ENCODE measurements around the gene ECEL1.

The ECEL1 gene

DNA sequence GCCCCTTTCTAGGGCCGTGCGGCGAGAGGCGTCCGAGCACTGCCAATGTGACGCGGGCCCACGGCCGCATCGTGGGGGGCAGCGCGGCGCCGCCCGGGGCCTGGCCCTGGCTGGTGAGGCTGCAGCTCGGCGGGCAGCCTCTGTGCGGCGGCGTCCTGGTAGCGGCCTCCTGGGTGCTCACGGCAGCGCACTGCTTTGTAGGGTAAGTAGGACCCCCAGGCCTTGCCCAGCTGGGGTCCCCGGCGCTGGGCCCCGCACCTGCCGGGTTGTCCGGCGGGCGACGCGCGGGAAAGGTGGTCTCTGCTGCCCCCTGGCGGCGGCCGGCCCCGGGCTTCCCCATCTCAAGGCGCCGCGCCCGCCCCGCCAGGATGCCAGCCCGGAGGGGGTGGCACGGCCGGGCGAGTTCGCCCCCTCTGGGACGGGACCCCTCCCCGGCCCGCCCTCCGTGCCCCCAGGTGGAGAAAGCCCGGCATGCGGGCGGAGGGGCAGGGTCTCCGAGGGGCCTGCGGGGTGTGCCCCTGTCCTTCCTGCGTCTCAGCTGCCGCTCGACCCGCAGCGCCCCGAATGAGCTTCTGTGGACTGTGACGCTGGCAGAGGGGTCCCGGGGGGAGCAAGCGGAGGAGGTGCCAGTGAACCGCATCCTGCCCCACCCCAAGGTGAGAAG, 34.5 kb upstream of the ECEL1 start:
- DNase-seq (ENCODE audit: low read depth in 2 of 2) = peak; percentile 26 to 35
- peak overlapping the region in 1 of 2 donors; percentile 5 for H3K4me3 ChIP-seq (replicated peaks in 1 of 2; ENCODE audit: low read depth in 2 of 2, low read length in 2 of 2)
- peak; percentile 23 for TF ChIP-seq CTCF (IDR thresholded peaks at IDR 0.05; ENCODE audit: low read depth, low read length)

DNA sequence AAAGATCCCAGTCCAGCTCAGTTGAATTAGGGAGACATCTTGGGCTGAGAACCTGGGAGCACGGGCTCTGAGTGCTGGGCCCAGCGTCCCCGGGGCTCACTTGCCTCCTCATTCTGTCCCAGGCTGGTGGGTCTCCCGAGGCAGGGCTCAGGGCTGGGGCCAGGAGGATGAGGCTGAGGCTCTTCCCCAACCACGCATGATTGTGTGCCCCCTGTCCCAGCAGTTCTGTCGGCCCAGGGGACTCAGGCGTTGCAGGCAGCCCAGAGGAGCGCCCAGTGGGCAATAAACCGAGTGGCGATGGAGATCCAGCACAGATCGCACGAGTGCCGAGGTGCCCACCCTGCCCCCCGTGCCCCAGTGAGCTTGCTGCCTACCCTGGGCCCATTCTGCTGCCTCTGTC, 33.5 kb upstream of the ECEL1 start:
- H3K4me3 ChIP-seq (replicated peaks in 1 of 2; ENCODE audit: low read depth in 2 of 2, low read length in 2 of 2) = no peak overlapping the region
- no peak for TF ChIP-seq CTCF (IDR thresholded peaks at IDR 0.05; ENCODE audit: low read depth, low read length)
- DNase-seq (ENCODE audit: low read depth in 2 of 2) = no peak

DNA sequence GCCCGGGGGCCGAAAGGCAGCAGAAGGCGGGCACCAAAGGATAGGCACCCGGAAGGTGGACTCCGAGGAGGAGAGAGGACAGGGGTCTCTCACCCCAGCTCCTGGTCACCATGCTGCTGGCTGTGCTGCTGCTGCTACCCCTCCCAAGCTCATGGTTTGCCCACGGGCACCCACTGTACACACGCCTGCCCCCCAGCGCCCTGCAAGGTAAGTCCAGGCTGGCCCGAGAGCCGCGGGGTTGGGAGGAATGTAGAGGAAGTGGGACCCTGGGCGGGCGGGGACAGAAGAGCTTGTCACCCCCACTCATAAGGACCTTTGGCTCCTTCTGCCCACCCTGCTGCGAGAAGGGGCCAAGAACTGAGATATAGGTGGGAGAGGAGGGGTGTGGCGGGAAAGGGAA, 32.9 kb upstream of the ECEL1 start:
- H3K4me3 ChIP-seq (replicated peaks in 1 of 2; ENCODE audit: low read depth in 2 of 2, low read length in 2 of 2) = no peak overlapping the region
- DNase-seq (ENCODE audit: low read depth in 2 of 2) = no peak
- no peak for TF ChIP-seq CTCF (IDR thresholded peaks at IDR 0.05; ENCODE audit: low read depth, low read length)

- no peak for TF ChIP-seq CTCF (IDR thresholded peaks at IDR 0.05; ENCODE audit: low read depth, low read length)
- no peak within 1 kb of the TSS for H3K4me3 ChIP-seq (replicated peaks in 1 of 2; ENCODE audit: low read depth in 2 of 2, low read length in 2 of 2)
- DNase-seq (ENCODE audit: low read depth in 2 of 2) = no peak
These were observed 32.2 kb upstream of the ECEL1 start, which contains the start of gene PRSS56 for GRCh38 chr2:232519581-232520438. PRSS56 (plus strand) TSS chr2:232520388; CDS start chr2:232520599, 211 bp downstream.

- no peak for DNase-seq (ENCODE audit: low read depth in 2 of 2)
- H3K4me3 ChIP-seq (replicated peaks in 1 of 2; ENCODE audit: low read depth in 2 of 2, low read length in 2 of 2) = no peak overlapping the region
- no peak for TF ChIP-seq CTCF (IDR thresholded peaks at IDR 0.05; ENCODE audit: low read depth, low read length)
These were observed 31.2 kb upstream of the ECEL1 start for GRCh38 chr2:232518844-232519243.

DNA sequence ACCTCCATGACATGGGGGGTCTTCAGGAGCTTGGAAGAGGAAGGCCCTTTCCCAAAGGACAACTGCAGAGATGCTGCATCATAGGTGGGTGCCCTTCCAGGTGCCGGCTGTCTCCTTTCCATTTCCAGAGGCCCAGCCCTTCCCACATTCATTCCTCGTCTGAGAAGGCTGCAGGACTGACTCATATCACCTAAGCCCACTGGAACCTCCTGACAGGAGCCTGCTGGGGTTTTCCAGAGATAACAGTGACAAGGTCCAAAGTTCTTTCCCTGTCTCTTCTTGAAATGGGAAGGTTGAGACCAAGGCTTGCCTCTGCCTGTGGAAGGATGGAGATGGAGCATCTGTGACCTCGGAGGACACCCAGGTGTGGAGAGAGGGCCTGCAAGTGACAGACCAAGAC, 28.9 kb upstream of the ECEL1 start:
- no peak overlapping the region for H3K4me3 ChIP-seq (replicated peaks in 1 of 2; ENCODE audit: low read depth in 2 of 2, low read length in 2 of 2)
- TF ChIP-seq CTCF (IDR thresholded peaks at IDR 0.05; ENCODE audit: low read depth, low read length) = no peak
- DNase-seq (ENCODE audit: low read depth in 2 of 2) = no peak

Data from cardiac fibroblast (primary cell).